Stimulated activated CD8-positive, alpha-beta memory T cell treated with anti-CD3 and anti-CD28 coated beads, Interleukin-7, amount 100 ng/mL, for 1 hour (primary cell): ENCODE data around the gene CCDC102A.

Source experiments
- DNase-seq, 2 donors: peaks; one replicate each; pipeline ENCODE4 v3.0.0-alpha.2; 2020; ENCODE audit warnings: low read depth in 2 of 2

CCDC102A gene

DNA sequence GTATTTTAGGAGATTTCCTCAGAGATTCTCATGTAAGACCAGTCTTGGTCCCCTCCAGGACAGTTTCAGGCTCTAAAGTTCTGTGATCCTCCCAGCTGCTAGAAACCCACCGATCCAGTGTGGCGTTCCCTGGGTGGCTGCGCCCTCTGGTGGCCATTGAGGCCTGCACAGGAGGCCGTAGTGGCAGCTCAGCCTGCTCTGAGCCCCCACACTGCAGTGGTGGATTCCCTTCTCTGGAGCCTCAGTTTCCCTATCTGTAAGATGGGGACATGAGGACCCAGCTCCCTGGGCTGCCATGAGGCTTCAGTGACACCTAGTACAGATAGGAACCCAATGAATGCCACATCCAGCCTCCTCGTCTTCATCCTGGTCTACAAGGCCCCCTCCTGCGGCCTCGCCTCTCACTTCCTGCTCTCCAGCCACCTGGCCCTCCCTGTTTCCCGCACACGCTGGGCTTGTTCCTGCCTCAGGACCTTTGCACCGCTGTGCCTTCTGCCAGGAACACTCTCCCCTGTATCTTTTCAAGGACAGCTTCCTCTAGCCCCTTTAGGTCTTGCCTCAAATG, 16.5 kb downstream of the CCDC102A start:
- DNase-seq, result peak; percentile 64 to 73

DNA sequence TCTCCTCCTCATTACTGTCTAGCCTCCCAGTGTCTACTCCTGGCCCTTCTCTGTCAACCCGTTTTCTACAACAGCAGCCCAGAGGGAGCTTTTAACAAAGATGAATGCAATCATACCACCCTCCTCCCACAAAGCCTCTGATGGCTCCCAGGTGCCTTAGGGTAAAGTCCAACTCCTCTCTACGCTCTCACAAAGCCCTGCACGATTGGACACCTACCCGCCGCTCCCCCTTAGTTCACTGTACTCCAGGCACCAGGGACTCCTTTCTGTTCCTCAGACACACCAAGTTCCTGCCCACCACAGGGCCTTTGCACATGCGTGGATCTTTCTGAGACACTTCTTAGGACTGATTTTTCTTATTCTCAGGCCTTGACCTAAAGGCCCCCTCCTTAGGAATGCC, 17.4 kb downstream of the CCDC102A start:
- no peak for DNase-seq

DNA sequence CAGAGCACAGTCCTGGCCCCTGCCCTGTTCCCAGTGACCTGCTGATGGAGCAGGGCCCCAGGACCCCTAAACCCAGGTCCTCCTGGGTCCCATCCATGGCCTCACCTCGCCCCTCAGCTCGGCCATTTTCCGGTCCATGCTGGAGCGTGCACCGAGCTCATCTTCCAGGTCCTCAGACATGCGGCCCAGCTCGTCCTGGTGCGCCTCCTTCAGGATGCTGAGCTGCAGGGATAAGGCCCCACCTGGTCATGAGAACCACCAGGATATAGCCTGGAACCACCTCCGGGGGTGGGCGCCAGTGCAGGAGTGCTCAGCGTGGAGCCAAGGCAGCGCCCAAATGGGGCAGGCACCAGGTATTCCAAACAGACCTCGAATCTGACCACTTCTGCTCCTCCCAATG, 17.9 kb downstream of the CCDC102A start:
- DNase-seq, result no peak

DNA sequence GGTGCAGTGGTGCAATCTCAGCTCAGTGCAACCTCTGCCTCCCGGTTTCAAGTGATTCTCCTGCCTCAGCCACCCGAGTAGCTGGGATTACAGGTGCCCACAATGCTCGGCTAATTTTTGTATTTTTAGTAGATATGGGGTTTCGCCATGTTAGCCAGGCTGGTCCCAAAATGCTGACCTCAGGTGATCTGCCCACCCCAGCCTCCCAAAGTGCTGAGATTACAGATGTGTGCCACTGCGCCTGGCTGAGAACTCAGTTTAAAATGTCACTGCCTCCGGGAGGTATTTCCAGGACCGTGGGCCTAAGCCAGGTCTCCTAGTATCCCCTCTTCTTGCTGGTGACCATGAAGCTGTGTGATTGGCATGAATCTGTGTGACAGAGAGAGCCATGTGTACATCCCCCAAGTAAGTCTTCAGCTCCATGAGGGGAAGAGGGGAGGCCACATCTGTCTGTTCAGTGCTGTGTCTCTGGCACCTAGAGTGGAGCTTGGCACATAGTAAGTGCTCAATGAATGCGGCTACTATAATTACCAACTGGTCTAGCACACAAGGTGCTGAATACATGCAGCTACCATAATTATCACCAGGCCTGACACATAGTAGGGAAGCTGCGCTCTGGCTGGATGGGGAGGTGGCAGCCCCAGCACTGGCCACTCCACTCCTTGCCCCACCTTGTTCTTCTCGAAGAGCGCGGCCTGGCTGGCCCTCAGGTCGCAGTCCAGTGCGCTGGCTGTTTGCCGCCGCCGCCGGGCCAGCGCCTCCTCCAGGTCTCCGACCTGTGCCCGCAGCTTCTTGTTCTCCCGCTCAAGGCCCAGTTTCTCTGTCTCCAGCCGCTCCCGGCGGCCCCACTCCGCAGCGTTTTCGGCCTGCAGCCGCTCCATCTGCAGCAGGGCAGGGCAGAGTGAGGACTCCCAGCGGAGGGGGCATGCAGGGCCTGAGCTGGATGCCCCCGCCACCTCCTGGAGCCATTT, 18.7 kb downstream of the CCDC102A start:
- no peak for DNase-seq

DNA sequence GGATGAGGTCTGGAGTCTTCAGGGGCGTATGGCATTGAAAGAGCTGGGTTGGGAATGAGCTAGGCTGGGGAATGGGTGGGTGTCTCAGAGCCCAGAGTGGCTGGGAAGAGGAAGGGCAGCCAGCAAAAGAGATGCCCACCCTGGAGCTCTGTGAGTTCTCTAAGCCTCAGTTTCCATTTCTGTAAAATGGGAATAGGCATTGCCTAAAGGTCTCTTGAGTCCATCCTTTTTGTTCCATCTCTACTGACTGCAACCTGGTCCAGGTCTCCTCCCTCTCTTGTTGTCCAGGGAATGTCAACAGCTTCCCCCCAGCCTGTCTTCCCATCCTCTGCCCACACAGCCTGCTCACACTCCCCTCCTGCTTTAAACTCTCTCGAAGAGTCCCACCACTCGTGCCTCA, 19.6 kb downstream of the CCDC102A start:
- no peak for DNase-seq

DNA sequence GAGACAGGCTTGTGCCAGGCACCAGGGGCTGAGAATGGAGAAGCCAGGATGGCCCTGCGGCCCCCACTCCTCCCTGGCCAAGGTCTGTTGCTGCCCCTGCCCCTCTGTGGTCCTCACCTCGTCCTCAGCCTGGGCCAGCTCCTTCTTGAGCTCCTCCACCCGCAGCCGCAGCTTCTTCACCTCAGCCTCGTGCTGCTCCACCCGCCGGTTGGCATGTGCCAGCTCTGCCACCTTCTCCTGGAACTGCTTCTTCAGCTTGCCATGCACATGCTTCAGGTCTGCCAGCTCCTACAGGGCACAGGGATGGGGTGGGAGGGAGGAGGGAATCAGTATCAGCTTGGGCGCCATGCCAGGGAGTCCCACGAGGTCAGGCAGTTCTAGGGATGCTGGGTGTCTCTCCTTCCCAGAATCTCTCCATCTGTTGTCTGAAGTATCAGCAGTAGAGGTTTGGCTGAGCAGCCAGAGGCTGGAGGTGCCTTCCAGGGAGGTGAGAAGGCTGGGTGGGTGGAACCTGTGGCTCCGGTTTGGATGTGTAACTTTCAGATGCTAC, 20.1 kb downstream of the CCDC102A start:
- DNase-seq, result no peak

DNA sequence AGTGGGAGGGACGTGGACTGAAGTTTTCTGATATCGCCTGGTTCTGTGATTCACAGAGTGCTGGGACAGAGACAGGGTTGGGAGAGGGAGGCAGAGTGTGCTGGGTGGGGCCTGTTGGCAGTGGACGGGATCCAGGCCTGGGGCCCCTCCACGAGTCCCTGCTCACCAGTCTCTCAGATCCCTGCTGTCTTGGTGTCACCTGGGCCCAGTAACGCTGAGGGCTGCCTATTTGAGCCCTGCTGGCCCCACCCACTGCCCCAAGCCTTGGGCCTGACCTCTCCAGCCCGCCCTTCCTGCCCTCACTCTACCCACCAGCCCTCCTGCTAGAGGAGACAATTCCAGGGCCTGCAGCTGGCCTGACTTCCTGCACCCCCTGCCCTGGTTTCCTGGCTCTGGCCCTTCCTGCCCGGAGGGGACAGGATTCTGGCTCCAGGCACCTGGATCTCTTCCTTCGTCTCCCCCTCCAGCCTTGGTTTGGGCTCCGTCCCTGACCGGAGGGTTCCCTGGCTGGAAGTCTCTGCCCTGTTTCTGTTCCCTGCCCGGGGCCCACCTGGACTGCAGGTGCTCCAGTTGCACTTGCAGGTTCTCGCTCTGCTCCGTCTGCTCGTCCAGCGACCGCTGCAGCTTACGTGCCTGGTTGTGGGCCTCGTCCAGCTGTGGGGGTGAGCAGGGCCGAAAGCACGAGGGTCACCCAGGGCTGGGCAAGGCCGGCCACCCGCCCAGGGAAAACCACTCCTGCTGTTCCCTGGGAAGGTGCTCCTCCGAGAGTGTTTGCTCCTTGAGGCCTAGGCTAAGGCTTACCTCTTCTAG, 21.4 kb downstream of the CCDC102A start:
- no peak for DNase-seq

DNA sequence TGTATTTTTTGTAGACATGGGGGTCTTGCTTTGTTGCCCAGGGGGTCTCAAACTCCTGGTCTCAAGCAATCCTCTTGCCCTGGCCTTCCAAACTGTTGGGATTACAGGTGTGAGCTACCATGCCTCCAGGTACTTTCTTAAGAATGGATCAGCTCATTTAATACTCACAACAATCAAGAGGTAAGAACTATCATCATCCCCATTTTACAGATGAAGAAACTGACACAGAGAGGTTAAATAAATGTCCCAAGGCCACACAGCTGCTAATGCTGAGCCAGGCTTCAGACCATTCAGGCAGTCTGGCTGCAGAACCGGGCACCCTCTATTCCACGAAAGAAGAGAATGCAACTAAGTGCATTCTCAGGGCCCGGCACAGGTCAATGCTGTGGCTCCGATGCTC, 22.0 kb downstream of the CCDC102A start:
- no peak for DNase-seq

DNA sequence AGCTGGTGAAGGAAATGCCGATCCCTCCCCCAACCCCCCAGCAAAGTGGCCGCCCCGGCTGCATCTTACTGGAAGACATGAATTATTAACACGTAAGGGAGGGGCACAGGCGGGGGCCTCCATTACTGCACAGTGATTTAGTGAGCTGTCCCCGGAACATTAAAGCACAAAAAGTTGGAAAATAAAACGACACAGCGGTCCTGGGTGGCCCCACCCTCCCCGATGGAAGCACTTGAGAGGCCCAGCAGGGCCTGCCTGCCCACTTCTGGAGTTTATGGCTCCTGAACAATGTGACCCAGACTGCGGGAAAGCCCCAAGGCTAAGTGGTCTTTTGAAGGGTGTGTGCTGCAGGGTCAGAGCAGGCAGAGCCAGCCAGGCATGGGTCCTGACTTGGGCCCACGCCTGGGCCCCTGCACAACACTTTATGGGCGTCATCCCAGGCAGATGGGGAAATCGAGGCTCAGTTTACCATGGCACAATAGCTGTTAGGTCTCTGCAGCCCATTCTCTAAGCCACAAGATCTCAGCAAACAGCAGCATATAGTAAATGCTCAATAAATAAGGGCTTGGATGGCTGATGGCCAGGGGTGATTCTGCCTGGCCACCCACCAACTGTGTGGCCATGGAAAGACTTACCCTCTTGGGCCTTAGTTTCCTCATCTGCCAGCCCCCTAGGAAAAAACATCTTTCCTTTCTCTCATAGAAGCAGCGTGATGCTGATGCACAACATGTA, 22.8 kb downstream of the CCDC102A start:
- no peak for DNase-seq

DNA sequence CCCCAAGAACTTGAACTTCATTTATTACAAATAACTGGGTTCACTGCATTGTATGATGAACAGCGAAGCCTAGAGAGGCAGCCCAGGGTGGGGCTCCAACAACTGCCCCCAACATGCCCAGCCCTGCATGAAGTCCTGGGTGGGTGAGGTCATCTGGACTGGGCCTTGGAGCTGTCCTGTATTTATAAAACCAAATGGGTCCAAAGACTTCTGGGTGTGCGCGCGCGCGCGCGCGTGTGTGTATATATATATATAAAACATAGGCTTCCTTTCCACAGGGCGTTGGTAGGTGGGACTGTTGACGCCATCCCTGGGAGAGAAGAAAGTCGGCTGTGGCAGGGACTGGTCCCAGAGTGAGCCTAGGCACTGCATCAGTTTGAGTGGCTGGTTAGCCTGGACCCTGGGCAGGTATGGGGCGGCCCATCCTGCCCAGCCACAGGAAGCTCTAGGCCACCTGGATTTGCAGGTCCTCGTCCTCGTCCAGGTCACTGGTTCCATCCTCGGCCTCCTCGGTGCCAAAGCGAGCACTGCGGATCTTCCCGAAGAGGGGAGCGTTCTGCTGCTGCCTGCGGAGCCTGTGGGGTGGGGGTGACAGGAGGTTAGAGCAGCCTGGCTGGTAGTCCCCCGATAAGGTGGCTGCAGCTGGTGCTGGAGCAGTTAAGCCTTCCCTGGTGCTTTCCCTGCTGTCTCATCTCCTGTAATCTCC, 23.9 kb downstream of the CCDC102A start:
- DNase-seq, result no peak

DNA sequence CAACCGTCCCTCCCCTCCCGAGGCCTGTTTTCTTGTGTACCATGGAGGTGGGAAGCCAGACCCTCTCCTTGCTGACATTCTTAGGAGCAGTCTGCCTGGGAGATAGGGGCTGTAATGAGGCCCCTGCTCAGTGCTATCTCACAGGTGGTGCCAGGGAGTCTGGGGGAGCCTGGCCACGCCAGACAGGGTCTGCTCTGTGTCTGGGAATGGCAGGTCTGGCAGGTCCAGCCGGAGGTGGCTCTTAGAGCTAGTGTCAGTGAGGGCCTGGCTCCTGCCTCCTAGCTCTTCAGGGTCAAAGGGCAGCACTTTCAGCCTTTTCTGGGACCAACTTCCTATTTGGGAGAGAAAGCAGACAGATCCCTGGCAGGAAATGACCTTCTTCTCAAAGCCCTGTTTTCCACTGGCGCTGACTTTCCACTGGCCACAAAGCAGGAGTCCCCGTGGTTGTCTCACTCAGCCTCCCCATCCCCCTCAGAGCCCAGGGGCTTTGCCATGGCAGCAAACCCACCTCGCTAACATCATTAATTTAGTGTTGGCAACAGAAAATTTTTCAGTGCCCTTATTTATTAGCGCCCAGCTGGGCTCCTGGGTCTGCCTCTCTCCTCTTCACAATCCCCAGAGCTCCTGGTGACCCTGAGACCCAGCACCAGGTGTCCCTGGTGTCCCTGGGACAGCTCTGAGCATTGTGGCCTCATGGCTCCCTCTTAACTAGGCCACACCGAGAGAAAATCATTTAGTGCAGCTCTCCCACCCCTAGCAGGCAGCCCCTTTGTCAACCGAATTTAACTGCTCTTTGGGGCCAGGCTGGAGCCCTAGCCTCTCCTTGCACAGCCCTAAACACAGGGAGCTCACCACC, 26.1 kb downstream of the CCDC102A start:
- DNase-seq, result no peak

DNA sequence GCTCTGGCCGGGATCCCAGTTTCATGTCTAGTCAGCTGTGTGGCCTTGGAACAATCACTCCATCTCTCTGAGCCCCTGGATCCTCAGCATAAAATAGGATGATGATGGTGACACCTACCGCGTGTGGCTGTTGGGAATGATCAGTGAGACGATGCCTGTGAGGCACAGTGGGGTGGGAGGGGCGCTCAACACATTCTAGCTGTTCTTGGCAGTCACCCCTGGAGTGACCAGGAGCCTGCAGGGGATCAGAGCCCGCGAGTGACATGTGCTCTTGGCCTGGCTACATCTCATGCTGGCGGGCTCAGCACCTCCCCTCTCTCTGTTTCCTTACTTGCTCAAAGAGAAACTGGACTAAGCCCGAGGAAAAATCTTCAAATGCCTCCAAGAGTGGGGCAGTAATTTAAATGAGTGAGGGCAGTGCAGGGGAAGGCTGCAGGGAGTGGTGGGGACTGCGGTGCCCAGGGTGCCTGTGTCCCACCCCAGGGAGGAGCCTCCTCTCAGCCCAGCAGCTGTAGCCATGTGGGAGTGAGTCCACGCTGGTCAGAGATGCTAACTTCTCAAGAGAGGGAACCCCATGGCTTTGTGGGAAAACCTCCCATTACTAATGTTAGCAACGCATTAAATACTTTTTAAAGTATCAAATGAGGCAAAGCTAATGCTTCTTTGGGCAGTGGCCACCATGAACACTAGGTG, 27.0 kb downstream of the CCDC102A start:
- no peak for DNase-seq

DNA sequence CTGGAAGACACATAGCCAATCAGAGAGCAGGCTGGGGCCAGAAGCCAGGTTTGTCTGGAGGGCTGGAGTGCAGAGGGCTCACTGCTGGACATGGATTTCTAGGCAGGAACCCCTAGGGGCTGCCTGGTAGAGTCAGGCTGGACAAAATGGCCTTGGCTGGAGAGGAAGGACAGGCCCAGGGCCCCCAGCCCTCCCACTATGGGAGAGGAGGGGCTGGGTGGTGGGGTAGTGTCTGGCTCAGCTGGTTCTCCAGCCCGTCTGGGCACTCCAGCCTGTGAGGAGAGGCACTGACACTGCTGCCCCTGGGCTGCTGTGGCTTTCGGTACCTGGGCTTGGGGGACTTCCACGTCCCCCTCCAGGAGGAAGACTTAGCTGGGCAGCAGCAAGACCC, 28.3 kb downstream of the CCDC102A start:
- DNase-seq, result no peak

DNA sequence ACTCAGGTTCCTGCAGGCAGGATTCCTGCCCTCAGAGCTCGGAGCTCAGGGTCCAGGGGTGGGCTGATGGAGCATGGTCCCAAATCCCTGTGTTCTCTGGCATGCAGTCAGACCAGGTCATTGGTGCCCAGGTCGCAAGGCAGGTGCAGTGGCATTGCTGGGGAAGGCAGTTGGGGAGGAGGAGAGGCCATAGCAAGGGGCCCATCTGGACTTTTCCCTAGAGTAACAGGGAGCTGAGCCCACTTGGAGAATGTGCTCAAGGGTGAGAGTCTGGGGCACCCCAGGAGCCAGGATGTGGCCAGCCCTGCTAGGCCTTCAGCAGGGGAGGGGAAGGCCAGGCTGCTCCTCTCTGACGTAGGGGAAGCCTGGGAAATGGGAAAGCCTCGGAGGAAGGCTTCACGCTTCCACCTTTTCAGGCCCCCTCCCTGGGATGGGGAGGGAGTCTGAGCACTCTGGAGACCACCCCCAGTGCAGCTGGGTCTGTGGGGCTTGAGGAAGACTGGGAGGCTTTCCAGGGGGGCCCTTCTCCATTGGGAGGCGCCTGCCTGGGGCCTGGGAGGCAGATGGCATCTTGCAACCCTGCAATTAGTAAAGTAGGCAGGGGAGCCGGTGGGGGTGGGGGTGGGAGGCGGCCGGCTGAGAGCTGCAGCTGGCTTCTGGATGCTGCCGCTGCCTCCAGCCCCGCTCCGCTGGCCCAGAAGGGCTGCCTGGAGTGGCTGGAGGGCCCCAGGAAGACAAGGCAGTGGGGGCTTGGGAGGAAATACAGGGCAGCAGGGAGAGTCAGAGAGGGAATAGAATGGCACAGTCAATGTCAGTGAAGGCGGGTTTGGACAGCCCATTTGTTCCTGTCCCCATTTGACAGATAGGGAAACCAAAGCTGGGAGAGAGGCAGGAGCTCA, 29.0 kb downstream of the CCDC102A start:
- no peak for DNase-seq

DNA sequence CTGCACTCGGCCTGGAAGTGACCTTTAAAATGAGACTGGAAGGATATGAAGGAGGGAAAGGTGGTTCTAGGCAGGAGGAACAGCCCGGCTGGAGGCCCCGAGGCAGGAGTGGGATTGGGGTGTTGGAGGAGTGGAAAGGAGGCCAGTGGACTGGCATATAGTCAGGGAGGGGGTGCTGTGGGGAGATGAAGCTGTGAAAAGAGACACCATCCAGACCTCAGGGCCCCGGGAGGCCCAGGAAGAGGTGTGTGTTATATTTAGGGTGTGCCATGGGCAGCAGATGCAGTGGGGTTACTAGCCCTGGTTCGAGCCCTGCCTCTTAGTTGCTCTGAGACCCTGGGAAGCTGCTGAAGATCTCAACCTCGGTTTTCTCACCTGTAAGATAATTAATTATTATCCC, 31.2 kb downstream of the CCDC102A start:
- no peak for DNase-seq

DNA sequence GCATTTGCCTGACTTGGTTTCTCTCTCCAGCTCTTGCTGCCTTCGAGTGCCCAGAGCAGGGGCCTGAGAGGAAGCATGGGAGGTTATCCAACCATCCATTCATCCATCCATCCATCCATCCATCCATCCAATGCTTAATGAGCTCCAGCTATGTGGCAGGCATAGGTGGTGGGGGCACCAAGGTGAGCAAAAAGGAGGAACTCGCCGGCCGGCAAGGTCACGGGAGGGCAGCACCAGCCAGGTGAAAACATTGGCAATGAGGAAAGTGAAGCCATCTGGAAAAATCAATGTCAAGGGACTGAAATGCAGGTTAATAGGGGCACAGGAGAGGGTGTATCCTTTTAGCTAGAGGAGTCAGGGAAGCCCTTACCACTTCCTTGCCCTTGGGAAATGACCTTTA, 31.9 kb downstream of the CCDC102A start:
- no peak for DNase-seq

DNA sequence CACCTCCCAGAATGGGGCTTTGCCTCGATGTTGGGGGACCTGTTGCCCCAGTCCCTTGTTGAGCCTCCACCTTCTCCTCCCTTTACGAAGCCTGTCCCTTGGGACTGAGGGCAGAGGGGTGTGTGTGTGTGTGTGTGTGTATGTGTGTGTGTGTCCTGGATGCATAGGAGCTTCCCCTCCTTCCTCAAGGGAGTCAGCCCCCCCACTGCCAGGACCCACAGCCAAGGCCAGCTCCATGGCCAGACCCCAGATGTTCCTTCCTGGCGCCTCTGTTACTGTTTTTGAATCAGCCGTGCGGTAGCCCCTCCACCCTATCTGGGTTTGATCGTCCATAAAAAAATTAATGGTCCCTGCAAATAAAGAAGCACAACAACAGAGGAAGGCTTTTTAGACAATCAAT, 32.4 kb downstream of the CCDC102A start:
- no peak for DNase-seq

DNA sequence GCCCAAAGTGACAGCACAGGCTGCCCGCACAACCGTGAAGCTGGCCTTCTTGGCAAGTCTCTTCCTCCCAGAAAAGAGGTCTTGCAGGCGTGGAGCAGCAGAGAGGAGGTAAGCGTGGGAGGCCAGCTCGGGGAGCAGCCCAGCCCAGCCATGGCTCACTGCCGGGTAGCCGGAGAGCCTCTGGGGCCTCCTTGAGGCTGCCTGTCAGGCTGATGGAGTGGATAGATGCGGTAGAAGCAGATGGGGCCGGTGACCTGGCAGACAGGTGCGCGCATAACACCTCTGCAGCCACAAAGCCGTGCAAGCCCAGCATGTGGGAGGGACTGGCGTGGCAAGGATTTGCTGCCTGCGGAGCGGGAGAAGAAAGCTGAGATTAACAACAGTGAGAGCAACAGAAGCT, 33.0 kb downstream of the CCDC102A start:
- DNase-seq, result no peak
